GM23248 (cell line): Measurements from ENCODE around the gene SLC35F5. TPM values are rescaled to one million over a fixed set of nuclear protein-coding genes. Genes with fewer than 3 reads are reported as not detected.
A peak's percentile ranks its signal among the peaks of the same experiment; 100 is the strongest.

Experiments
- DNase-seq: peaks from one replicate; pipeline ENCODE4 v3.0.0-alpha.2; 2015
- H2AFZ ChIP-seq: fragments of 200-600 bp; sonication (generic); 2 replicates; pipeline ENCODE4 v1.6.1; 2016; ENCODE audit warnings: antibody characterized with exemption
- H3F3A ChIP-seq: fragments of 200-600 bp; sonication (generic); 2 replicates; pipeline ENCODE4 v1.6.1; 2016; ENCODE audit warnings: mild to moderate bottlenecking, antibody characterized with exemption, mixed run types; ENCODE audit not compliant: insufficient read depth
- H3K27ac ChIP-seq: fragments of 200-600 bp; sonication (generic); 2 replicates; pipeline ENCODE4 v1.5.1; 2016; ENCODE audit warnings: mild to moderate bottlenecking
- H3K27me3 ChIP-seq: fragments of 200-600 bp; sonication (generic); replicated peaks from 2 replicates; pipeline ENCODE4 v1.6.1; 2016; ENCODE audit warnings: mild to moderate bottlenecking; ENCODE audit not compliant: insufficient read depth
- H3K36me3 ChIP-seq: fragments of 200-600 bp; sonication (generic); 2 replicates; pipeline ENCODE4 v1.6.1; 2016; ENCODE audit warnings: low read depth, mild to moderate bottlenecking
- H3K4me1 ChIP-seq: fragments of 200-600 bp; sonication (generic); 2 replicates; pipeline ENCODE4 v1.6.1; 2016; ENCODE audit warnings: mild to moderate bottlenecking; ENCODE audit not compliant: insufficient read depth
- H3K4me2 ChIP-seq: fragments of 200-600 bp; sonication (generic); one replicate; pipeline ENCODE4 v1.6.1; 2016; ENCODE audit warnings: mild to moderate bottlenecking; ENCODE audit not compliant: unreplicated experiment
- H3K4me3 ChIP-seq: fragments of 200-600 bp; sonication (generic); 2 replicates; pipeline ENCODE4 v1.5.1; 2016; ENCODE audit warnings: mild to moderate bottlenecking
- H3K79me2 ChIP-seq: fragments of 200-600 bp; sonication (generic); 2 replicates; pipeline ENCODE4 v1.6.1; 2016; ENCODE audit warnings: mild to moderate bottlenecking; ENCODE audit not compliant: insufficient read depth
- H3K9ac ChIP-seq: fragments of 200-600 bp; sonication (generic); 2 replicates; pipeline ENCODE4 v1.6.1; 2016; ENCODE audit warnings: mild to moderate bottlenecking
- H3K9me2 ChIP-seq: fragments of 200-600 bp; sonication (generic); 2 replicates; pipeline ENCODE4 v1.6.1; 2016; ENCODE audit warnings: mixed run types, mild to moderate bottlenecking, moderate library complexity; ENCODE audit not compliant: insufficient read depth
- H3K9me3 ChIP-seq: fragments of 200-600 bp; sonication (generic); one replicate; pipeline ENCODE4 v1.6.1; 2017; ENCODE audit warnings: low read depth
- H4K20me1 ChIP-seq: fragments of 200-600 bp; sonication (generic); 2 replicates; pipeline ENCODE4 v1.6.0; 2016; ENCODE audit not compliant: insufficient read depth
- EZH2 ChIP-seq: fragments of 200-600 bp; sonication (generic); IDR thresholded peaks from 2 replicates; pipeline ENCODE4 v1.6.1; 2018; ENCODE audit warnings: antibody characterized with exemption, mild to moderate bottlenecking; ENCODE audit not compliant: insufficient read depth, poor library complexity, severe bottlenecking
- EZH2phosphoT487 ChIP-seq: fragments of 200-600 bp; sonication (generic); IDR thresholded peaks from 2 replicates; pipeline ENCODE4 v1.6.1; 2018; ENCODE audit warnings: antibody characterized with exemption, moderate library complexity, mild to moderate bottlenecking, low read depth; ENCODE audit not compliant: insufficient read depth
- WGBS, 2 experiments: methylation state at CpG; one replicate each; pipeline ENCODE4 v1.1.6; 2015 to 2017; ENCODE audit warnings: low lambda C conversion rate in 2 of 2, low coverage in 1 of 2; ENCODE audit errors: missing lambda C conversion rate in 2 of 2; 5-methylcytosine and 5-hydroxymethylcytosine counted together
- in situ Hi-C: fragments of 300-500 bp; cut with MboI; formaldehyde crosslinking; loops from 2 replicates; pipeline ENCODE4 v1.15.0; 2020
- polyA plus RNA-seq: library from polyadenylated mRNA; unstranded; fragments of >200 nt; fragmentation: Nextera tagmentation; extraction: Ambion mirVana; gene quantifications from 2 replicates; pipeline ENCODE4 v1.2.1, GENCODE V29; 2016
- total RNA-seq: library from RNA; depleted of rRNA; stranded (reverse); fragments of >200 nt; shearing (Covaris generic); gene quantifications from 2 replicates; pipeline ENCODE4 v1.2.3, GENCODE V29; 2014; rRNA removed

SLC35F5 gene
- total RNA-seq, result 129 and 146 TPM in 2 replicates
- 97.0 and 101 TPM in 2 replicates for polyA plus RNA-seq

GRCh38 chr2:113756355-113757137, at the start of gene SLC35F5:
SLC35F5 (minus strand) TSS chr2:113756642; CDS start chr2:113756409, 233 bp downstream.
- 0 to 1% methylated on average over 51 to 66 of the region's 76 CpGs for WGBS, 2 experiments
- Histone ChIP-seq H3K9me3 (no peaks in the 10 kb centered on the region), H3K4me2 (peak within 1 kb of the TSS; percentile 88), H3K36me3 (peaks cover 8% of the 10 kb centered on the region; the same call in 1 of the 2 replicates), H3K4me1 (peaks cover 33% of the 10 kb centered on the region), H3F3A (peaks cover 41% of the 10 kb centered on the region), H3K9me2 (no peaks in the 10 kb centered on the region), H3K27me3 (no peaks in the 10 kb centered on the region), H3K9ac (peak within 1 kb of the TSS; percentile 89), H3K79me2 (peaks cover 47% of the 10 kb centered on the region), H3K4me3 (peak within 1 kb of the TSS; percentile 82), H3K27ac (peak within 1 kb of the TSS; percentile 83), H4K20me1 (no peaks in the 10 kb centered on the region), H2AFZ (peak within 1 kb of the TSS; percentile 75)
- in situ Hi-C loops, result loop anchor here (10.0 kb wide), 1 partner anchor 138 kb away; the partner anchor contains the start of gene ACTR3
- TF ChIP-seq EZH2, result no peak
- TF ChIP-seq EZH2phosphoT487, result no peak
- DNase-seq, result peak; percentile 98

GRCh38 chr2:113799375-113799774, 42.9 kb upstream of the SLC35F5 start:
- Histone ChIP-seq H4K20me1 (no peaks in the 10 kb centered on the region), H3K9me2 (no peaks in the 10 kb centered on the region), H3K79me2 (no peaks in the 10 kb centered on the region), H3F3A (no peaks in the 10 kb centered on the region), H3K4me2 (no peak overlapping the region), H3K27ac (no peak overlapping the region), H3K4me3 (no peak overlapping the region), H3K36me3 (no peaks in the 10 kb centered on the region), H2AFZ (peak overlapping the region; percentile 69), H3K9ac (0 out of 2 replicates have a peak overlapping the region, but pooled peaks have one; percentile 10), H3K27me3 (no peaks in the 10 kb centered on the region), H3K9me3 (no peaks in the 10 kb centered on the region), H3K4me1 (no peaks in the 10 kb centered on the region)
- 35 to 36% methylated on average over 4 of the region's 4 CpGs for WGBS, 2 experiments
- DNase-seq, result peak; percentile 63
- TF ChIP-seq EZH2phosphoT487 (no peak), EZH2 (no peak)
- in situ Hi-C loops, result no loop called here

- 30 to 35% methylated on average over 2 of the region's 2 CpGs for WGBS, 2 experiments
- H3K4me2 ChIP-seq, result no peak overlapping the region
- peak; percentile 1 for DNase-seq
- H3K27me3 ChIP-seq, result no peaks in the 10 kb centered on the region
- H3K9me3 ChIP-seq, result no peaks in the 10 kb centered on the region
- no peaks in the 10 kb centered on the region for H3F3A ChIP-seq
- H3K36me3 ChIP-seq, result no peaks in the 10 kb centered on the region
- no peak overlapping the region for H2AFZ ChIP-seq
- no peak overlapping the region for H3K27ac ChIP-seq
- in situ Hi-C loops, result no loop called here
- H4K20me1 ChIP-seq, result no peaks in the 10 kb centered on the region
- no peaks in the 10 kb centered on the region for H3K79me2 ChIP-seq
- no peak overlapping the region for H3K4me3 ChIP-seq
- H3K9ac ChIP-seq, result no peak overlapping the region
- no peaks in the 10 kb centered on the region for H3K4me1 ChIP-seq
- H3K9me2 ChIP-seq, result no peaks in the 10 kb centered on the region
- no peak for TF ChIP-seq EZH2
- TF ChIP-seq EZH2phosphoT487, result no peak
Observed at GRCh38 chr2:113797237-113797636, 40.8 kb upstream of the SLC35F5 start.

GRCh38 chr2:113796592-113797175, 40.2 kb upstream of the SLC35F5 start:
- Histone ChIP-seq H4K20me1 (no peaks in the 10 kb centered on the region), H2AFZ (no peak overlapping the region), H3K9me3 (no peaks in the 10 kb centered on the region), H3K36me3 (no peaks in the 10 kb centered on the region), H3K79me2 (no peaks in the 10 kb centered on the region), H3K9me2 (no peaks in the 10 kb centered on the region), H3K9ac (no peak overlapping the region), H3K4me3 (no peak overlapping the region), H3K4me1 (no peaks in the 10 kb centered on the region; the same call in 1 of the 2 replicates), H3F3A (no peaks in the 10 kb centered on the region), H3K4me2 (no peak overlapping the region), H3K27me3 (no peaks in the 10 kb centered on the region), H3K27ac (no peak overlapping the region)
- WGBS, 2 experiments, result 83 to 85% methylated on average over 6 of the region's 6 CpGs
- in situ Hi-C loops, result no loop called here
- TF ChIP-seq EZH2phosphoT487 (no peak), EZH2 (no peak)
- DNase-seq, result no peak
